ENCODE data around the gene MARCHF2.
A peak's percentile ranks its signal among the peaks of the same experiment; 100 is the strongest.
"Not testable (repeated sequence)": the region's sequence is repeated elsewhere in the genome, so short reads cannot be mapped to it uniquely, and the experiment has no call there.

MARCHF2 gene, protein sequence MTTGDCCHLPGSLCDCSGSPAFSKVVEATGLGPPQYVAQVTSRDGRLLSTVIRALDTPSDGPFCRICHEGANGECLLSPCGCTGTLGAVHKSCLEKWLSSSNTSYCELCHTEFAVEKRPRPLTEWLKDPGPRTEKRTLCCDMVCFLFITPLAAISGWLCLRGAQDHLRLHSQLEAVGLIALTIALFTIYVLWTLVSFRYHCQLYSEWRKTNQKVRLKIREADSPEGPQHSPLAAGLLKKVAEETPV

DNA sequence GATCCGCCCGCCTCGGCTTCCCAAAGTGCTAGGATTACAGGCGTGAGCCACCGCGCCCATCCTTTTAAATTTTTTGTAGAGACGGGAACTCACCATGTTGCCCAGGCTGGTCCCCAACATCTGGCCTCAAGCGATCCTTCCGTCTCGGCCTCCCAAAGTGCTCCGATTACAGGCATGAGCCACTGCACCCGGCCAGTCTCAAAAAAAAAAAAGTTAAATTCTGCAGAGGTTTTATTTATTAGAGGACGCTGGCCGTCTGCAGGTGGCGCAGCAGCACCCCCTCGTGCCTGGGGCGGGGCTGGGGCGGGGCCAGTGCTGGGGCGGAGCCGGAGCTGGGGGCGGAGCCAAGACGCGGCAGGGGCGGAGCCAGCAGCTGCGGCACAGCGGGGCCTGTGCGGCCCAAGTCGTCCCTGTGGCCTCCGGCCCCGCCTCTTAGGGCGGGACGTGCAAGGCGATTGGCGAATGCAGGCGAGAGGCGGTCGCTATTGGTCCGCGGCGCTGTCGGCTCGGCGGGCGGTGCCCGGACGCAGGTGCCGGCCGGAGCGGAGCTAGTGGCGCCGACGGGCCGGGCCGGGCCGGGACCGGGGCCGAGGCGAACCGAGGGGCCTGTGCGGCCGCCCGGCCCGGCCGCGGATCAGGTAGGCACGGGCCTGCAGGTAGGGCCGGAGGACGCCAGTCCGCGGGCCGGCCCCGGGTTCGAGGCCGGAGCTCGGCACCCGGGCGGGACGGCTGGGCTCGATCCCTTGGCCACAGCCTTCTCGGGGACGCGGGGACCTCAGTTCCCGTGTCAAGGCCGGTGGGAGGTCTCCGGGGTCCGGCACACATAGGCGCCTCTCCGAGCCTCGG, at the start of gene MARCHF2:
Gene MARCHF2 (plus strand): TSS at position 523 of the 846 bp plus-strand sequence. CDS start 8,536 bp downstream, outside the sequence.
- Histone ChIP-seq H3K36me3 (ENCODE audit: insufficient read depth, low read length) (no peaks in the 10 kb centered on the region), H3K4me1 (ENCODE audit: insufficient read depth, low read length) (peaks cover 2% of the 10 kb centered on the region), H2AFZ (ENCODE audit: low read depth, low read length) (peak within 1 kb of the TSS; percentile 27), H3K27me3 (ENCODE audit: insufficient read depth, low read length) (no peaks in the 10 kb centered on the region), H3K9me3 (ENCODE audit: low read length) (no peaks in the 10 kb centered on the region), H3K4me3 (ENCODE audit: low read length) (peak within 1 kb of the TSS; percentile 63)

DNA sequence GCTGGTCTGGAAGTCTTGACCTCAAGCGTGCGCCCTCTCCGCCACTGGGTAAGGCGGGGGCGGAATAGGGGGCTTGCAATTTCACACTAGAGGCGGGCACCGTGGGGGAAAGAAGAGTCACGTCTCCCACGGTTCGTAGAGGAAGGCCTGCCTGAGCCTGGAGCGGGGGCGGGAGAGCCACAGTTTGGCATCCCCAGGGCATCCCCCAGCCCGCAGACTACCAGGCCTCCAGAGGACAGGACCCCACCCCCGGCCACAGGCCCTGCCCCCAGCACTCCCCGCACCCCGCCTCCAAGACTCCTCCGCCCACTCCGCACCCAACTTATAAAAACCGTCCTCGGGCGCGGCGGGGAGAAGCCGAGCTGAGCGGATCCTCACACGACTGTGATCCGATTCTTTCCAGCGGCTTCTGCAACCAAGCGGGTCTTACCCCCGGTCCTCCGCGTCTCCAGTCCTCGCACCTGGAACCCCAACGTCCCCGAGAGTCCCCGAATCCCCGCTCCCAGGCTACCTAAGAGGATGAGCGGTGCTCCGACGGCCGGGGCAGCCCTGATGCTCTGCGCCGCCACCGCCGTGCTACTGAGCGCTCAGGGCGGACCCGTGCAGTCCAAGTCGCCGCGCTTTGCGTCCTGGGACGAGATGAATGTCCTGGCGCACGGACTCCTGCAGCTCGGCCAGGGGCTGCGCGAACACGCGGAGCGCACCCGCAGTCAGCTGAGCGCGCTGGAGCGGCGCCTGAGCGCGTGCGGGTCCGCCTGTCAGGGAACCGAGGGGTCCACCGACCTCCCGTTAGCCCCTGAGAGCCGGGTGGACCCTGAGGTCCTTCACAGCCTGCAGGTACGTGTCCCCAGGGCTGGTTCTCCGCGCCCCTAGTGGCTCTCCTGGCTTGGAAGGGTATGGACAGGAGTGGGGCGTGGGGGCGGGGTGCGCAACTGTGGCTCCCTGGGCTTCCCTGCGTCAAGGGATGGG, 49.0 kb upstream of the MARCHF2 start, which contains the start of gene ANGPTL4:
Gene ANGPTL4 (plus strand): TSS at position 353 of the 969 bp plus-strand sequence. CDS start 167 bp downstream, at position 520.
- H3K27me3 ChIP-seq (ENCODE audit: insufficient read depth, low read length): peaks cover 10% of the 10 kb centered on the region
- peak within 1 kb of the TSS; percentile 30 for H3K4me3 ChIP-seq (ENCODE audit: low read length)
- peaks cover 10% of the 10 kb centered on the region for H3K4me1 ChIP-seq (ENCODE audit: insufficient read depth, low read length)

DNA sequence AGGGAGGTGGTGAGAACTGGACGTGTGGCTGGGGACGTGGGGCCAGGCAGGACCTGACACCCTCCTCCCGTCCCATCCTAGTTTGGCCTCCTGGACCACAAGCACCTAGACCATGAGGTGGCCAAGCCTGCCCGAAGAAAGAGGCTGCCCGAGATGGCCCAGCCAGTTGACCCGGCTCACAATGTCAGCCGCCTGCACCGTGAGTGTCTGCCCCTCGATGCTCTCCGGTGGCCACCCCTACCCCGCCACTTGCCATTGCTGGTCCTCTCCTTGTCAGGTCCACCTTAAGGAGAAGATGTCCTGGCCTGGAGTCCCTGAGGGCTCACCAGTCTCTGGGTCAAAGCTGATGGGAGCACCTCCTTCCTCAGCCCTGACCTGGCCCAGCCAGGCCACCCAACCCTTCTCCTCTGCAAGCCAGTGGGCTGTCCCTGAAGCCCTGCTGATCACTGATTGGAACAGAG, 47.0 kb upstream of the MARCHF2 start:
- H3K4me1 ChIP-seq (ENCODE audit: insufficient read depth, low read length): peaks cover 10% of the 10 kb centered on the region
- H3K27me3 ChIP-seq (ENCODE audit: insufficient read depth, low read length): peaks cover 10% of the 10 kb centered on the region
- no peak overlapping the region for H3K4me3 ChIP-seq (ENCODE audit: low read length)
- H2AFZ ChIP-seq (ENCODE audit: low read depth, low read length): no peak overlapping the region
- no peaks in the 10 kb centered on the region for H3K36me3 ChIP-seq (ENCODE audit: insufficient read depth, low read length)
- no peaks in the 10 kb centered on the region for H3K9me3 ChIP-seq (ENCODE audit: low read length)

More for the DNA sequence above, 49.0 kb upstream of the MARCHF2 start, which contains the start of gene ANGPTL4:
- H2AFZ ChIP-seq (ENCODE audit: low read depth, low read length): peak within 1 kb of the TSS; percentile 31
- no peaks in the 10 kb centered on the region for H3K9me3 ChIP-seq (ENCODE audit: low read length)
- no peaks in the 10 kb centered on the region for H3K36me3 ChIP-seq (ENCODE audit: insufficient read depth, low read length)

DNA sequence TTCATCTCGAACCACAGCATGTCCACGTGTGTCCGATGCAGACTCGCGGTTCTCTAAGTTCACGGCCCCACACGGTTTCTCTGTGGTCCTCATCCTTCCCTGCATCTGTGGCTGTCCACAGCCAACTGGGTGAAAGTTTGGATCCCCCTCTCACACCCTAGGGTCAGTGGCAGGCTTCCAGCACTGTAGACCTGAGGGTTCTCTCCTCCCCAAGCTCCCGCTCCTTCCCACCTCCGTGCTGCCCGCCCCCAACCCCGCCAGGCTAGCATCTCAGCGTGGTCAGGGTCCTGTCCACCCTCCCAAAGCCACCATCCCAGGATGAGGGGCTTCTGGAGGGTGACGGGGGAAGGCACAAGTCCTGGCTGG, 46.2 kb upstream of the MARCHF2 start:
- H3K4me3 ChIP-seq (ENCODE audit: low read length): no peak overlapping the region

DNA sequence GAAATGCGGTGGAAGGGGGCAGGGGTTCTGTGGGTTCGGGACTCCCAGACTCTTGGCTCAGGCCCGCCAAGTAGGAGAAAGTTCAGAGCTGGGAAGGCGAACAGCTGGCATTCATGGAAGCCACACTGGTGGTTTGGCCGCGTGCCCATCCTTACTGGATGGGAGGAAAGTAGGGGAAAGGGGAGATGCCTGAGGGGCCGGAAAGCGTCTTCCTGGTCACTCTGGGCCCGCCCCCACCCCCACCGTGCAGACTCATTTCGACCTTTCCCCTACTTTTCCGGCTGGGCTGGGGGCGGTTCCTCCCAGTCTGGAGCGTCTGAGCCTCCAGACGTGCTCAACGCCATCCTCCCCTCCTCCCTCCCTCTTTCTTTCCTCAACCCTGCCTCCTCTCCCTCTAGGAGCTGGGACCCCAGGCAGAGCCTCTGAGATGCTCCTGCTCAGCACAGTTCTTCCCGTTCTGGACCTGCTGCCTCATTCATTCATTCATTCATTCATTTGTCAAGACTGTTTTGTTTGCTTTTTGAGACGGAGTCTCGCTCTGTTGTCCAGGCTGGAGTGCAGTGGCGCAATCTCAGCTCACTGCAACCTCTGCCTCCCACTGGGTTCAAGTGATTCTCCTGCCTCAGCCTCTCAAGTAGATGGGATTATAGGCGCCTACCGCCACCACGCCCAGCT, 45.6 kb upstream of the MARCHF2 start:
- Histone ChIP-seq H3K36me3 (ENCODE audit: insufficient read depth, low read length) (no peaks in the 10 kb centered on the region), H3K4me1 (ENCODE audit: insufficient read depth, low read length) (peaks cover 10% of the 10 kb centered on the region), H3K9me3 (ENCODE audit: low read length) (no peaks in the 10 kb centered on the region), H3K27me3 (ENCODE audit: insufficient read depth, low read length) (peaks cover 10% of the 10 kb centered on the region), H3K4me3 (ENCODE audit: low read length) (no peak overlapping the region), H2AFZ (ENCODE audit: low read depth, low read length) (no peak overlapping the region)

More for the DNA sequence above, 46.2 kb upstream of the MARCHF2 start:
- no peaks in the 10 kb centered on the region for H3K9me3 ChIP-seq (ENCODE audit: low read length)
- H3K36me3 ChIP-seq (ENCODE audit: insufficient read depth, low read length): no peaks in the 10 kb centered on the region
- H3K27me3 ChIP-seq (ENCODE audit: insufficient read depth, low read length): peaks cover 10% of the 10 kb centered on the region
- H3K4me1 ChIP-seq (ENCODE audit: insufficient read depth, low read length): peaks cover 10% of the 10 kb centered on the region
- no peak overlapping the region for H2AFZ ChIP-seq (ENCODE audit: low read depth, low read length)

DNA sequence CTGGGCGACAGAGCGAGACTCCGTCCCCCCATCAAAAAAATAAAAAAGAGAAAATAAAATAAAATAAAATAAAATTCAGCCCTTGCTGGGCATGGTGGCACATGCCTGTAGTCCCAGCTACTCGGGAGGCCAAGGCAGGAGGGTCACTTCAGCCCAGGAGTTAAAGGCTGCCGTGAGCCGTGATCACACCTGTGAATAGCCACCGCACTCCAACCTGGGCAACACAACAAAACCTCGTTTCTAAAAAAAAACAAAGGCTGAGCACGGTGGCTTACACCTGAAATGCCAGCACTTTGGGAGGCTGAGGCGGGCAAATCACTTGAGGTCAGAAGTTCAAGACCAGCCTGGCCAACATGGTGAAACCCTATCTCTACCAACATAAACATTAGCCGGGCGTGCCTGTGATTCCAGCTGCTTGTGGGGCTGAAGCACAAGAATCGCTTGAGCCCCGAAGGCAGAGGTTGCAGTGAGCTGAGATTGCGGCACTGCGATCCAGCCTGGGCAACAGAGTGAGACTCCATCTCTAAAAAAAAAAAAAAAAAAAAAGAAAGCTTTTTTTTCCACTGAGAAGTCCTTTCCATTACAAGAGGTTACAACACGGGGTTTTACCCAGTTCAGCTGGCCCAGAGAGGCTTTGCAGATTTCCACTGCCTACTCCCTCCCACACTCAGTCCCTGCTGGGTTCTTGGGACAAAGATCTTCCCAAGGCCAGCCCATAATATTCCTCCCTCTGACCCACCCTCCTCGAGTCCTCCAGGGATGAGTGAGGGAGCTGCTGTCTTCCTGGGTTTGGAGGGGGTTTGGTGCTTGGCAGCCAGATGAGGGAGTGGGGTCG, 42.7 kb upstream of the MARCHF2 start:
- Histone ChIP-seq H3K27me3 (ENCODE audit: insufficient read depth, low read length) (peaks cover 3% of the 10 kb centered on the region), H3K4me3 (ENCODE audit: low read length) (no peak overlapping the region), H3K36me3 (ENCODE audit: insufficient read depth, low read length) (peaks cover 4% of the 10 kb centered on the region), H2AFZ (ENCODE audit: low read depth, low read length) (no peak overlapping the region), H3K4me1 (ENCODE audit: insufficient read depth, low read length) (no peaks in the 10 kb centered on the region), H3K9me3 (ENCODE audit: low read length) (no peaks in the 10 kb centered on the region)

DNA sequence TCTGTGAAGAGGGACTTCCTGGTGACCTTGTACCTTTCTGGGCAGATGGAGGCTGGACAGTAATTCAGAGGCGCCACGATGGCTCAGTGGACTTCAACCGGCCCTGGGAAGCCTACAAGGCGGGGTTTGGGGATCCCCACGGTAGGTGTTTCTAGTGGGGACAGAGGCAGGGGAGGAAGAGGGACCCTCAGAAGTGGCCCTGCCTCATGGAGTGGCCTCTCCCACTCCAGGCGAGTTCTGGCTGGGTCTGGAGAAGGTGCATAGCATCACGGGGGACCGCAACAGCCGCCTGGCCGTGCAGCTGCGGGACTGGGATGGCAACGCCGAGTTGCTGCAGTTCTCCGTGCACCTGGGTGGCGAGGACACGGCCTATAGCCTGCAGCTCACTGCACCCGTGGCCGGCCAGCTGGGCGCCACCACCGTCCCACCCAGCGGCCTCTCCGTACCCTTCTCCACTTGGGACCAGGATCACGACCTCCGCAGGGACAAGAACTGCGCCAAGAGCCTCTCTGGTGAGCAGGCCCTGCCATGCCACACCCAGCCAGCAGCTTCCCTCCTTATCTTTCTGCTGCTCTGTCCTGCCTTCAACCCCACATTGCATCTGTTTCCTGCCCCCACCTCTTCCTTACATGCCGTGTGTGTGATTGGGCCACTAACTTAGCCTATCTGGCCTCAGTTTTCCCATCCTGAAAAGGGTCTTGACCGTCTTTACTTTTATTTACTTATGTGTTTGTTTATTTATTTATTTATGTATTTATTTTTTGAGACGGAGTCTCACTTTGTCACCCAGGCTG, 41.9 kb upstream of the MARCHF2 start:
- no peaks in the 10 kb centered on the region for H3K9me3 ChIP-seq (ENCODE audit: low read length)
- H3K4me1 ChIP-seq (ENCODE audit: insufficient read depth, low read length): no peaks in the 10 kb centered on the region
- no peaks in the 10 kb centered on the region for H3K27me3 ChIP-seq (ENCODE audit: insufficient read depth, low read length)
- no peak overlapping the region for H2AFZ ChIP-seq (ENCODE audit: low read depth, low read length)
- peaks cover 4% of the 10 kb centered on the region for H3K36me3 ChIP-seq (ENCODE audit: insufficient read depth, low read length)
- no peak overlapping the region for H3K4me3 ChIP-seq (ENCODE audit: low read length)

DNA sequence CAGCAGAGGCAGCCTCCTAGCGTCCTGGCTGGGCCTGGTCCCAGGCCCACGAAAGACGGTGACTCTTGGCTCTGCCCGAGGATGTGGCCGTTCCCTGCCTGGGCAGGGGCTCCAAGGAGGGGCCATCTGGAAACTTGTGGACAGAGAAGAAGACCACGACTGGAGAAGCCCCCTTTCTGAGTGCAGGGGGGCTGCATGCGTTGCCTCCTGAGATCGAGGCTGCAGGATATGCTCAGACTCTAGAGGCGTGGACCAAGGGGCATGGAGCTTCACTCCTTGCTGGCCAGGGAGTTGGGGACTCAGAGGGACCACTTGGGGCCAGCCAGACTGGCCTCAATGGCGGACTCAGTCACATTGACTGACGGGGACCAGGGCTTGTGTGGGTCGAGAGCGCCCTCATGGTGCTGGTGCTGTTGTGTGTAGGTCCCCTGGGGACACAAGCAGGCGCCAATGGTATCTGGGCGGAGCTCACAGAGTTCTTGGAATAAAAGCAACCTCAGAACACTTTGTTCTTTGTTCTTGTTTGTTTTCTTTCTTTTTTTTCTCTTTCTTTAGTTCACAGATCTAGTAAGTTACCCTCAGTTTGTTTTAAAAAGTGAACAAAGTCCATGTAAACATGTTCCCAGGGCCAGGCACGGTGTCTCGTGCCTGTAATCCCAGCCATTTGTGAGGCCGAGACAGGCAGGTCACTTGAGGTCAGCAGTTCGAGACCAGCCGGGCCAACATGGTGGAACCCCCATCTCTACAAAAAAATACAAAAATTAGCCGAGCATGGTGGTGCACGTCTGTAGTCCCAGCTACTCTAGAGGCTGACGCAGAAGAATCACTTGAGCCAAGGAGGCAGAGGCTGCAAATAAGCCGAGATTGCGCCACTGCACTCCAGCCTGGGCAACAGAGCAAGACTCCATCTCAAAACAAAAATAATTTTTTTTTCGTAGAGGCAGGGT, 39.0 kb upstream of the MARCHF2 start:
- Histone ChIP-seq H3K36me3 (ENCODE audit: insufficient read depth, low read length) (peaks cover 6% of the 10 kb centered on the region), H3K4me1 (ENCODE audit: insufficient read depth, low read length) (no peaks in the 10 kb centered on the region), H3K27me3 (ENCODE audit: insufficient read depth, low read length) (no peaks in the 10 kb centered on the region), H2AFZ (ENCODE audit: low read depth, low read length) (no peak overlapping the region), H3K9me3 (ENCODE audit: low read length) (peaks cover 3% of the 10 kb centered on the region), H3K4me3 (ENCODE audit: low read length) (no peak overlapping the region)

DNA sequence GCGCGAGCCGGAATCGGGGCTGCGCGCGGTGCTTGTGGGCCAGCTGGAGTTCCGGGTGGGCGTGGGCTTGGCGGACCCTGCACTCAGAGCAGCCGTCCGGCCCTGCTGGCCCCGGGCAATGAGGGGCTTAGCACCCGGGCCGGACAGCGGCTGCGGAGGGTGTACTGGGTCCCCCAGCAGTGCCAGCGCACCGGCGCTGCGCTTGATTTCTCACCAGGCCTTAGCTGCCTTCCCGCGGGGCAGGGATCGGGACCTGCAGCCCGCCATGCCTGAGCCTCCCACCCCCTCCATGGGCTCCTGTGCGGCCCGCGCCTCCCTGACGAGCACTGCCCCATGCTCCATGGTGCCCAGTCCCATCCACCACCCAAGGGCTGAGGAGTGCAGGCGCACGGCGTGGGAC, 37.3 kb upstream of the MARCHF2 start:
- not testable (repeated sequence) for H2AFZ ChIP-seq (ENCODE audit: low read depth, low read length); H3K4me1 ChIP-seq (ENCODE audit: insufficient read depth, low read length); H3K27me3 ChIP-seq (ENCODE audit: insufficient read depth, low read length); H3K4me3 ChIP-seq (ENCODE audit: low read length); H3K36me3 ChIP-seq (ENCODE audit: insufficient read depth, low read length); H3K9me3 ChIP-seq (ENCODE audit: low read length)

DNA sequence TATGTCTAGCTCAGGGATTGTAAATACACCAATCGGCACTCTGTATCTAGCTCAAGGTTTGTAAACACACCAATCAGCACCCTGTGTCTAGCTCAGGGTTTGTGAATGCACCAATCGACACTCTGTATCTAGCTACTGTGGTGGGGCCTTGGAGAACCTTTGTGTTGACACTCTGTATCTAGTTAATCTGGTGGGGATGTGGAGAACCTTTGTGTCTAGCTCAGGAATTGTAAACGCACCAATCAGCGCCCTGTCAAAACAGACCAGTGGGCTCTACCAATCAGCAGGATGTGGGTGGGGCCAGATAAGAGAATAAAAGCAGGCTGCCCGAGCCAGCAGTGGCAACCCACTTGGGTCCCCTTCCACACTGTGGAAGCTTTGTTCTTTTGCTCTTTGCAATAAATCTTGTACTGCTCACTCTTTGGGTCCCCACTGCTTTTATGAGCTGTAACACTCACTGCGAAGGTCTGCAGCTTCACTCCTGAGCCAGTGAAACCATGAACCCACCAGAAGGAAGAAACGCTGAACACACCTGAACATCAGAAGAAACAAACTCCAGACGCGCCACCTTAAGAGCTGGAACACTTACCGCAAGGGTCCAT, 36.6 kb upstream of the MARCHF2 start:
- not testable (repeated sequence) for H3K4me1 ChIP-seq (ENCODE audit: insufficient read depth, low read length); H3K27me3 ChIP-seq (ENCODE audit: insufficient read depth, low read length); H2AFZ ChIP-seq (ENCODE audit: low read depth, low read length); H3K36me3 ChIP-seq (ENCODE audit: insufficient read depth, low read length); H3K9me3 ChIP-seq (ENCODE audit: low read length); H3K4me3 ChIP-seq (ENCODE audit: low read length)

All from neuron (in vitro differentiated cells).